ENCODE results near the gene WFDC9.
"Not testable (repeated sequence)": the region's sequence is repeated elsewhere in the genome, so short reads cannot be mapped to it uniquely, and the experiment has no call there.

The WFDC9 gene

DNA sequence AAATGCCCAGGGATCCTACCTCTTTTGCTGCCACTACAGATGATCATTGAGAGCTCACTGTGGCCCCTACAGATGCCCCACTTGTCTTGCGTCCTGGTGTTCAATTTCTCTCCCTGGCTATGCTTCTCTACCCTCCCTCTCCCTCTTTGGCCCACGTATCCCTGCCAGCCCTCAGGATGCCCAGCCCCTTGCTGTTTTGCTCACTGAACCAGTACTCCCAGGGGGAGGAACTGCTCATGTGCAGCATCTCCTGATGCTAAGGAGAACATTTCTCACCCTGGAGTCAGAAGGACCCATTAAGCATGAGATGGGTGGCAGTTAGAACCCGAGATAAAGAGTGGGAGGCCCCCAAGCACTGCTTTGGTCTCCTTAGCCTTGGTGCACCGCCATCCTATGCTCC lies at the start of gene WFDC9:
TSS of gene WFDC9 (minus strand) at position 101 of the 400 bp plus-strand sequence. CDS start 21,103 bp downstream, outside the sequence.
- DNase-seq (ENCODE audit: low spot score), result no peak
- ChIA-PET CTCF (no interaction called here), POLR2A (ENCODE audit: low non-redundant PET) (no interaction called here)
- TF ChIP-seq, protein P1, sequence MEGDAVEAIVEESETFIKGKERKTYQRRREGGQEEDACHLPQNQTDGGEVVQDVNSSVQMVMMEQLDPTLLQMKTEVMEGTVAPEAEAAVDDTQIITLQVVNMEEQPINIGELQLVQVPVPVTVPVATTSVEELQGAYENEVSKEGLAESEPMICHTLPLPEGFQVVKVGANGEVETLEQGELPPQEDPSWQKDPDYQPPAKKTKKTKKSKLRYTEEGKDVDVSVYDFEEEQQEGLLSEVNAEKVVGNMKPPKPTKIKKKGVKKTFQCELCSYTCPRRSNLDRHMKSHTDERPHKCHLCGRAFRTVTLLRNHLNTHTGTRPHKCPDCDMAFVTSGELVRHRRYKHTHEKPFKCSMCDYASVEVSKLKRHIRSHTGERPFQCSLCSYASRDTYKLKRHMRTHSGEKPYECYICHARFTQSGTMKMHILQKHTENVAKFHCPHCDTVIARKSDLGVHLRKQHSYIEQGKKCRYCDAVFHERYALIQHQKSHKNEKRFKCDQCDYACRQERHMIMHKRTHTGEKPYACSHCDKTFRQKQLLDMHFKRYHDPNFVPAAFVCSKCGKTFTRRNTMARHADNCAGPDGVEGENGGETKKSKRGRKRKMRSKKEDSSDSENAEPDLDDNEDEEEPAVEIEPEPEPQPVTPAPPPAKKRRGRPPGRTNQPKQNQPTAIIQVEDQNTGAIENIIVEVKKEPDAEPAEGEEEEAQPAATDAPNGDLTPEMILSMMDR (conservative IDR thresholded peaks at IDR 0.05; ENCODE audit: low read depth), result no peak
- no peak within 1 kb of the TSS for H3K27ac ChIP-seq

DNA sequence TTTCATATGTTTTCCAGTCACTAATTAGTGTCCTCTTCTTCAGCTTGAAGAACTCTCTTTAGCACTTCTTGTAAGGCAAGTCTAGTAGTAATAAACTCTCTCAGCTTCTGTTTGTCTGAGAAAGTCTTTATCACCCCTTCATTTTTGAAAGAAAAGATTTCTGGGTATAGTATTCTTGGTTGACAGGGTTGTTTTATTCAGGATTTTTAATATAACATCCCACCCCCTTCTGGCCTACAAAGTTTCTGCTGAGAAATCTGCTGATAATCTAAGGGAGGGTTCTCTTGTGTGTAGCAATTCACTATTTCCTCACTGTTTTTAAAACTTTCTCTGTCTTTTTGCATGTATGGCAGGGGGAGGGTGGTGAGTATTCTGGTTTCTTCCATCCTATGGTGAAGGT lies 48.6 kb upstream of the WFDC9 start:
- CTCF ChIA-PET, result no interaction called here
- no peak for DNase-seq (ENCODE audit: low spot score)
- POLR2A ChIA-PET (ENCODE audit: low non-redundant PET), result no interaction called here
- H3K27ac ChIP-seq, result no peak overlapping the region
- TF ChIP-seq, protein P1 (conservative IDR thresholded peaks at IDR 0.05; ENCODE audit: low read depth), result no peak

DNA sequence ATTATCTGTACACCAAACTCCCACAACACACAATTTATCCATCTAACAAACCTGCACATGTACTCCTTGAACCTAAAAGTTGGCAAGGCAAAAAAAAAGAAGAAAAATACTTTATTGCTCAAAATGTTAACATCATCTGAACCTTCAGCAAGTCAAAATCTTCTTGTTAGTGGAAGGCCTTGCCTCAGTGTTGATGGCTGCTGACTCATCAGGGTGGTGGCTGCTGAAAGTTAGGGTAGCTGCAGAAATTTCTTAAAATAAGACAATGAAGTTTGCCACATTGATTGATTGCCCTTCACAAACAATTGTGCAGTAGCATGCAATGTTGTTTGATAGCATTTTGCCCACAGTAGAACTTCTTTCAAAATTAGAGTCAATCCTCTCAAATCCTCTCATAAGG lies 41.7 kb upstream of the WFDC9 start:
- TF ChIP-seq, protein P1 (conservative IDR thresholded peaks at IDR 0.05; ENCODE audit: low read depth), result no peak
- DNase-seq (ENCODE audit: low spot score), result no peak
- CTCF ChIA-PET, result interaction anchor here (1.4 kb wide), 1 partner anchor 98 kb away, joined by 3 read pairs; no protein-coding TSS in a partner anchor
- POLR2A ChIA-PET (ENCODE audit: low non-redundant PET), result no interaction called here
- no peak overlapping the region for H3K27ac ChIP-seq

DNA sequence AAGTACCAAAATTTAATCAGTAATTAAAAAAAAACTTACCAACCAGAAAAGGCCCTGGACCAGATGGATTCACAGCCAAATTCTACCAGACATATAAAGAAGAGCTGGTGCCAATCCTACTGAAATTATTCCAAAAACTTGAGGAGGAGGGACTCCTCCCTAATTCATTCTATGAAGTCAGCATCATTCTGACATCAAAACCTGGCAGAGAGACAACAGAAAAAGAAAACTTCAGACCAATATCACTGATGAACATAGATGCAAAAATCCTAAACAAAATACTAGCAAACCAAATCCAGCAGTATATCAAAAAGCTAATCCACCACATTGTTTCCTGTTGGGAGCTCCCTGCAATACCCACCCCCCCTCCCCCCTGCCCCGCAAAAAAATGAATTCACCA lies 39.1 kb upstream of the WFDC9 start, which contains the start of gene WFDC11:
TSS of gene WFDC11 (minus strand) at position 101 of the 400 bp plus-strand sequence. CDS start 19,639 bp downstream, outside the sequence.
- no peak for DNase-seq (ENCODE audit: low spot score)
- CTCF ChIA-PET, result no interaction called here
- TF ChIP-seq, protein P1 (conservative IDR thresholded peaks at IDR 0.05; ENCODE audit: low read depth), result no peak
- no peak within 1 kb of the TSS for H3K27ac ChIP-seq
- POLR2A ChIA-PET (ENCODE audit: low non-redundant PET), result no interaction called here

DNA sequence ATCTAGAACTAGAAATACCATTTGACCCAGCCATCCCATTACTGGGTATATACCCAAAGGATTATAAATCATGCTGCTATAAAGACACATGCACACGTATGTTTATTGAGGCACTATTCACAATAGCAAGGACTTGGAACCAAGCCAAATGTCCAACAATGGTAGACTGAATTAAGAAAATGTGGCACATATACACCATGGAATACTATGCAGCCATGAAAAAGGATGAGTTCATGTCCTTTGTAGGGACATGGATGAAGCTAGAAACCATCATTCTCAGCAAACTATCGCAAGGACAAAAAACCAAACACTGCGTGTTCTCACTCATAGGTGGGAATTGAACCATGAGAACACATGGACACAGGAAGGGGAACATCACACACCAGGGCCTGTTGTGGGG lies 26.0 kb upstream of the WFDC9 start:
- DNase-seq (ENCODE audit: low spot score); POLR2A ChIA-PET (ENCODE audit: low non-redundant PET); H3K27ac ChIP-seq; CTCF ChIA-PET: not testable (repeated sequence)

DNA sequence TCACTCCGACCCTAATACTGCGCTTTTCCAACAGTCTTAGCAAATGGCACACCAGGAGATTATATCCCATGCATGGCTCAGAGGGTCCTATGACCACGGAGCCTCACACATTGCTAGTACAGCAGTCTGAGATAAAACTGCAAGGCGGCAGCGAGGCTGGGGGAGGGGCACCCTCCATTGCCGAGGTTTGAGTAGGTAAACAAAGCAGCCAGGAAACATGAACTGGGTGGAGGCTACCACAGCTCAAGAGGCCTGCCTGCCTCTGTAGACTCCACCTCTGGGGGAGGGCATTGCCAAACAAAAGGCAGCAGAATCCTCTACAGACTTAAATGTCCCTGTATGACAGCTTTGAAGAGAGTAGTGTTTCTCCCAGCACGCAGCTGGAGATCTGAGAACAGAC lies 20.6 kb upstream of the WFDC9 start:
- POLR2A ChIA-PET (ENCODE audit: low non-redundant PET); H3K27ac ChIP-seq; CTCF ChIA-PET; DNase-seq (ENCODE audit: low spot score): not testable (repeated sequence)

DNA sequence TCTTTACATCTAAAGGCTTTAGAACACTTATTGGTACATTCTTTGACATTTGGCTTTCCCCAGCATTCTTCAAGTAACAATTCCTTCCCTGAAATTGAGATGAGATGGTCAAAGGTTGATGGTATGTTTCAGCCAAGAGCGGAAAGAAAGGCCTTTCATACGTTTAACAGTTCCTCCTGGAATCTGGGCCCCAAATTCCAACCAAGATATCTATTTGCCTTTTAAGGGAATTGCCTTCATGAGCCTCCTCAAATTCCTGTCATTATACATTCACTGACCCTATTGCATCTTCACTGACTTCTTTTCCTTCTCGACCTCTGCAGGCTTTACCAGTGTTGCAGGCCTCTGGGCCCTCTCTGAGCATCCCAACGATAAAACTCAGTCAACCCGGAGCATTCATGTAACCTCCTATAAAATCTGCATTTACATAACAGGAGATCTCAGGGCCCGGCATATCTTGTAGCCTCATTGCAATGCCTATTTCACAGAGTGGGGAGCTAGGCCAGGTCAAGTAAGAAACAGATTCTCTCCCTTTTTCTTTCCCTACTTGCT lies 18.3 kb upstream of the WFDC9 start:
- CTCF ChIA-PET, result interaction anchor here (0.6 to 1.8 kb wide), 5 partner anchors 9 to 295 kb away, joined by 3 to 6 read pairs (median 3); partner anchors contain the start of gene WFDC10A
- DNase-seq (ENCODE audit: low spot score), result no peak
- POLR2A ChIA-PET (ENCODE audit: low non-redundant PET), result no interaction called here
- TF ChIP-seq, protein P1 (conservative IDR thresholded peaks at IDR 0.05; ENCODE audit: low read depth), result no peak
- no peak overlapping the region for H3K27ac ChIP-seq
